ENCODE measurements around the gene ANKRD30B. TPM values are rescaled to one million over a fixed set of nuclear protein-coding genes. Genes with fewer than 3 reads are reported as not detected.
A peak's percentile ranks its signal among the peaks of the same experiment; 100 is the strongest.

ANKRD30B gene
- total and polyA plus RNA-seq, 2 of the 13 experiments (the other 11 are each of a cell fraction or from before 2014, with no cell fraction given), result not detected

- WGBS (ENCODE audit: low lambda C conversion rate), result 5% methylated on average over 1 of the region's 1 CpG
- no peaks in the 10 kb centered on the region for H3K36me3 ChIP-seq (replicated peaks in 1 of 2; ENCODE audit: control insufficient read depth in 1 of 2, insufficient read depth in 2 of 2, low read length in 2 of 2)
- no peak overlapping the region for H3K4me3 ChIP-seq (replicated peaks in 1 of 3; ENCODE audit: insufficient read depth in 1 of 3, low read depth in 2 of 3, low read length in 3 of 3)
- no peaks in the 10 kb centered on the region for H4K20me1 ChIP-seq (ENCODE audit: insufficient read depth, low read length)
- TF ChIP-seq MAFK (conservative IDR thresholded peaks at IDR 0.05 in 1 of 2, IDR thresholded peaks at IDR 0.05 in 1 of 2; ENCODE audit: low read length in 2 of 2) (peak; percentile 50 to 78; a peak in 3 of 4 replicates), ZNF350 (CRISPR knock-in tag; IDR thresholded peaks at IDR 0.05; ENCODE audit: borderline replicate concordance, low read depth) (no peak), SCMH1 (CRISPR knock-in tag; IDR thresholded peaks at IDR 0.05; ENCODE audit: borderline replicate concordance) (no peak), MAFF (IDR thresholded peaks at IDR 0.05; ENCODE audit: low read depth, low read length) (peak; percentile 71)
- ATAC-seq, result no peak
- H3K27me3 ChIP-seq (ENCODE audit: control insufficient read depth in 1 of 2, insufficient read depth in 2 of 2, low read length in 2 of 2), result no peaks in the 10 kb centered on the region
- in situ Hi-C loops (cut with HindIII; ENCODE audit: extremely low pct_ligation_motif_present, low pct_unique_long_range_greater_than_20kb) (no loop called here), intact Hi-C loops (cut with micrococcal nuclease; ENCODE audit: unreplicated experiment) (no loop called here)
- no peak overlapping the region for H3K4me2 ChIP-seq (ENCODE audit: low read depth, low read length)
- CTCF ChIA-PET (ENCODE audit: low intra/inter-chr PET ratio, low total read pairs), result no interaction called here
- no peak overlapping the region for H3K27ac ChIP-seq (ENCODE audit: extremely low read length, insufficient read depth, low read length)
- no peak for FAIRE-seq
- no TSS peak for BruUV-seq (replicated peaks)
- H3K79me2 ChIP-seq (ENCODE audit: insufficient read depth, low read length), result no peaks in the 10 kb centered on the region
- H3K9me3 ChIP-seq (ENCODE audit: low read length), result no peaks in the 10 kb centered on the region
- no peak overlapping the region for H2AFZ ChIP-seq (ENCODE audit: low read length)
- POLR2A ChIA-PET, result no interaction called here
- no peak for DNase-seq (ENCODE audit: low spot score)
- H3K4me1 ChIP-seq (ENCODE audit: insufficient read depth, low read length), result no peaks in the 10 kb centered on the region
- H3K9ac ChIP-seq (ENCODE audit: insufficient read depth, low read depth, low read length), result no peak overlapping the region
Observed at GRCh38 chr18:14900435-14900834, 152.5 kb downstream of the ANKRD30B start.

Small RNA genes lying within 50 kb of the gene (microRNA-seq; reads per million reads assigned to microRNA genes)
- gene MIR3156-2, result not detected

Small RNA genes lying within 50 kb of the gene (small RNA-seq; reads per million reads assigned to genes)
- gene MIR3156-2 (ENCODE audit: insufficient read depth in 2 of 3, insufficient read length in 3 of 3, low read depth in 2 of 3, low replicate concordance in 1 of 3) (0 reads per million in 3 experiments), gene RNU6-1210P (ENCODE audit: insufficient read depth in 2 of 3, insufficient read length in 3 of 3, low read depth in 2 of 3, low replicate concordance in 1 of 3) (0 reads per million in 3 experiments)

Other genes with a start within 250 kb of the ANKRD30B start
- gene POTEC, start 204.6 kb upstream of the ANKRD30B start, total RNA-seq (2016; rRNA removed; fragmentation: Illumina TruSeq; extraction: Trizol), result not detected in 2 replicates
- not detected in 2 replicates for gene POTEC, start 204.6 kb upstream of the ANKRD30B start, polyA plus RNA-seq (2011; rRNA removed)

Measured in HepG2 (cell line).